SU-DHL-6 (cell line): ENCODE results near the gene FLYWCH1.

Experiments
- H2AFZ ChIP-seq: fragments of 200-600 bp; sonication (generic); 2 replicates; pipeline ENCODE4 v1.6.1; 2014; ENCODE audit warnings: low read depth, mild to moderate bottlenecking, moderate library complexity, mixed read lengths, antibody characterized with exemption, low read length; ENCODE audit not compliant: severe bottlenecking
- H3F3A ChIP-seq: fragments of 200-600 bp; shearing (Covaris generic); 2 replicates; pipeline ENCODE4 v1.6.0; 2016; ENCODE audit warnings: antibody characterized with exemption, mild to moderate bottlenecking; ENCODE audit not compliant: insufficient read depth
- H3K27ac ChIP-seq: fragments of 200-600 bp; sonication (generic); 2 replicates; pipeline ENCODE4 v1.5.1; 2016; ENCODE audit warnings: low read depth, mild to moderate bottlenecking, low read length, moderate library complexity, mixed read lengths
- H3K27me3 ChIP-seq: fragments of 200-600 bp; sonication (generic), shearing (Covaris generic); 2 replicates; pipeline ENCODE4 v1.6.0; 2014; ENCODE audit warnings: mild to moderate bottlenecking, low read length
- H3K36me3 ChIP-seq: fragments of 200-600 bp; sonication (generic); 2 replicates; pipeline ENCODE4 v1.6.1; 2014; ENCODE audit warnings: mild to moderate bottlenecking, low read length, mixed read lengths
- H3K4me2 ChIP-seq: fragments of 300-600, 200-600 bp; shearing (Covaris generic), sonication (generic); 2 replicates; pipeline ENCODE4 v1.6.0; 2014; ENCODE audit warnings: low read length, low read depth, mild to moderate bottlenecking; ENCODE audit not compliant: poor library complexity, severe bottlenecking
- H3K4me3 ChIP-seq: fragments of 200-600 bp; sonication (generic); 2 replicates; pipeline ENCODE4 v1.5.1; 2014; ENCODE audit warnings: antibody characterized with exemption, low read length, mild to moderate bottlenecking, mixed read lengths; ENCODE audit not compliant: insufficient read depth, poor library complexity, severe bottlenecking
- H3K79me2 ChIP-seq: fragments of 200-600 bp; sonication (generic); 2 replicates; pipeline ENCODE4 v1.6.1; 2014; ENCODE audit warnings: mild to moderate bottlenecking, low read length, moderate library complexity; ENCODE audit not compliant: insufficient read depth
- H3K9ac ChIP-seq: fragments of 200-600 bp; sonication (generic); 2 replicates; pipeline ENCODE4 v1.7.0; 2014; ENCODE audit warnings: mild to moderate bottlenecking, low read length
- H3K9me2 ChIP-seq: fragments of 200-600 bp; sonication (generic); replicated peaks from 2 replicates; pipeline ENCODE4 v1.6.1; 2014; ENCODE audit warnings: low read length; ENCODE audit not compliant: insufficient read depth
- H3K9me3 ChIP-seq: fragments of 200-600 bp; sonication (generic); 2 replicates; pipeline ENCODE4 v1.6.1; 2014; ENCODE audit warnings: low read length, mixed read lengths; ENCODE audit not compliant: insufficient read depth
- H4K20me1 ChIP-seq: fragments of 200-600 bp; sonication (generic); 2 replicates; pipeline ENCODE4 v1.6.1; 2014; ENCODE audit warnings: low read depth, mild to moderate bottlenecking, antibody characterized with exemption, low read length, moderate library complexity, mixed read lengths
- EZH2phosphoT487 ChIP-seq: fragments of 200-600 bp; sonication (generic), shearing (Covaris generic); conservative IDR thresholded peaks from 2 replicates; pipeline ENCODE4 v1.6.1; 2018; ENCODE audit warnings: mild to moderate bottlenecking, antibody characterized with exemption, low read length, moderate library complexity, mixed read lengths
- TF ChIP-seq, protein P1 (sequence below): fragments of 200-600 bp; sonication (generic); IDR thresholded peaks from one replicate; pipeline ENCODE4 v1.5.1; 2017; ENCODE audit warnings: antibody characterized with exemption, mild to moderate bottlenecking, low read length, moderate library complexity; ENCODE audit not compliant: insufficient read depth, poor library complexity, severe bottlenecking

FLYWCH1 gene

DNA sequence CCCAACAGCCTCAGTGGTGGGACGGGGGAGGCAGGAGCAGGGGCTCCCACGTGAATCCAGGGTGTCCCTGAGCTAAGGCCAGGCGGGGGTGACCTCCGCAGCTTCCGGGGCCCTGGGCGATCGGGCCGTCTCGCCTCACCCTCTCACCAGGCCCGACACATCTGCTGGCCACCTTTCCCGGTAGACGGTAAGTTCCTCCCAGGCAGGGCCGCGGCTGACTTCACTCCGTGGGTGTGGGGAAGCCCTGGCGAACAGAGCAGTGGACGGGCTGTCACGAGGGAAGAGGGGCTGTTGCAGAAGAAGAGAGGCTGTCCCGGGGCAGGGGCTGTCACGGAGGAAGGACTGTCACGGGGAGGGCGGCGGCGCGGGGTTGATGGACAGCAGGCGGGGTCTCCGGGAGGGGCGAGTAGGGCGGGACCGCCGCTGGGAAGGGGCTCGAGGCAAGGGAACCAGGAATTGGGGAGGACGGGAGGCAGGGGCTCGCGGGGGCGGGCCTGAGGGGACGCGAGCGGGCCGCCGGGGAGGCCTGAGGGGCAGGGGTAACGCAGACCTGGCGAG lies 68.0 kb downstream of the FLYWCH1 start:
- H3K27me3 ChIP-seq, result no peaks in the 10 kb centered on the region
- peaks cover 23% of the 10 kb centered on the region for H3K79me2 ChIP-seq
- H3K4me2 ChIP-seq, result peak overlapping the region; percentile 59
- H3K9me3 ChIP-seq, result no peaks in the 10 kb centered on the region
- peak overlapping the region; percentile 83 for H3K4me3 ChIP-seq
- H3K9me2 ChIP-seq, result no peaks in the 10 kb centered on the region
- H3K36me3 ChIP-seq, result no peaks in the 10 kb centered on the region
- peaks cover 21% of the 10 kb centered on the region for H3F3A ChIP-seq
- H3K27ac ChIP-seq, result peak overlapping the region; percentile 80
- H3K9ac ChIP-seq, result peak overlapping the region; percentile 90
- H2AFZ ChIP-seq, result peak overlapping the region; percentile 21
- TF ChIP-seq, protein P1, sequence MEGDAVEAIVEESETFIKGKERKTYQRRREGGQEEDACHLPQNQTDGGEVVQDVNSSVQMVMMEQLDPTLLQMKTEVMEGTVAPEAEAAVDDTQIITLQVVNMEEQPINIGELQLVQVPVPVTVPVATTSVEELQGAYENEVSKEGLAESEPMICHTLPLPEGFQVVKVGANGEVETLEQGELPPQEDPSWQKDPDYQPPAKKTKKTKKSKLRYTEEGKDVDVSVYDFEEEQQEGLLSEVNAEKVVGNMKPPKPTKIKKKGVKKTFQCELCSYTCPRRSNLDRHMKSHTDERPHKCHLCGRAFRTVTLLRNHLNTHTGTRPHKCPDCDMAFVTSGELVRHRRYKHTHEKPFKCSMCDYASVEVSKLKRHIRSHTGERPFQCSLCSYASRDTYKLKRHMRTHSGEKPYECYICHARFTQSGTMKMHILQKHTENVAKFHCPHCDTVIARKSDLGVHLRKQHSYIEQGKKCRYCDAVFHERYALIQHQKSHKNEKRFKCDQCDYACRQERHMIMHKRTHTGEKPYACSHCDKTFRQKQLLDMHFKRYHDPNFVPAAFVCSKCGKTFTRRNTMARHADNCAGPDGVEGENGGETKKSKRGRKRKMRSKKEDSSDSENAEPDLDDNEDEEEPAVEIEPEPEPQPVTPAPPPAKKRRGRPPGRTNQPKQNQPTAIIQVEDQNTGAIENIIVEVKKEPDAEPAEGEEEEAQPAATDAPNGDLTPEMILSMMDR, result no peak
- no peak for TF ChIP-seq EZH2phosphoT487
- no peaks in the 10 kb centered on the region for H4K20me1 ChIP-seq

DNA sequence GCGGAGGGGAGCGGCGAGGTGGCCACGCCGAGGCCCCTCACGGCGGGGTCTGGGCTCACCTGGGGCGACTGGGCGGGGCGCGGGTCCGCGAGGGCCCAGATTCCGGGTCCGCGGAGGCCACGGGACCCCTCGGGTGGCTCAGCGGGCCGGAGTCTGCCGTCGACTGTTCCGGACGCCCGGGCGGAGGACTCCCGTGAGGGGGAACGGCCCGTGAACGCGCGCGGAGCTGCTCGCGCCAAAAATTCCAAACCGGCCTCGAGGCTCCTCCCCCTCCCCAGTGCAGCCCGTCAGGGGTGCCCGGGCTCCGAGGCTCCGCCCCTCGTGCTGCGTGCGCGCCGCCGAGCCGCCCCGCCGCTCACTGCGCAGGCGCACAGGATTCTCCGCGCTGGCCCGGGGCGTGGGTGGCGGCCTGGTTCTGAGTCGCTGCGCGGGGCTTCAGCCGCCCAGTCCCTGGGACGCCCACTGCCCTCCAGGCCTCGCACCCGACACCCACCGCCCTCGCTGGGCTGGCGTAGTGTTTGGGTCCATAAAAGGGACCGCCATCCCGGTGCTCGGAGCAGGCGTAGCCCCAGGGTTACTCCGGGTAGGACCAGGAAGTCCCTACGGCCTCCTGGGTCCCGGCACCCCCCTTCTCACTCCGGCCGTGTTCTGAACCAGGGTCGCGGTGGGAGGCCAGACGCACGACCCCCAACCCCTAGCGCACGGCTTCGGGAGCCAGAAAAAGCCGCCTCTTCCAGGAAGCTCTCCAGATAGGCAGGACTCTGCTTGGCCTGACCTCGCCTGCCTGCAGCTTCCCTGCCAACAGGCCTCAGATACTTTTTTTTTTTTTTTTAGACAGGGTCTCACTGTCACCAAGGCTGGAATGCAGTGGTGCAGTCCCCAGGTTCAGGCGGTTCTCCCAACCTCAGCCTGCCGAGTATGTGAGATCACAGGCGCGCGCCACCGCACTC lies 68.8 kb downstream of the FLYWCH1 start, which contains the start of gene PKMYT1:
Gene PKMYT1, minus strand, starts transcription at position 220 of the 950 bp plus-strand sequence. CDS start 789 bp downstream, outside the sequence.
- Histone ChIP-seq H2AFZ (peak within 1 kb of the TSS; percentile 29), H3K4me2 (peak within 1 kb of the TSS; percentile 76), H3K27ac (peak within 1 kb of the TSS; percentile 80), H3K79me2 (peaks cover 23% of the 10 kb centered on the region), H3K9ac (peak within 1 kb of the TSS; percentile 90), H3K27me3 (no peaks in the 10 kb centered on the region), H3K9me3 (no peaks in the 10 kb centered on the region), H3F3A (peaks cover 21% of the 10 kb centered on the region), H3K9me2 (no peaks in the 10 kb centered on the region), H4K20me1 (no peaks in the 10 kb centered on the region), H3K36me3 (no peaks in the 10 kb centered on the region), H3K4me3 (peak within 1 kb of the TSS; percentile 83)
- TF ChIP-seq EZH2phosphoT487, result no peak
- TF ChIP-seq, protein P1, result no peak

DNA sequence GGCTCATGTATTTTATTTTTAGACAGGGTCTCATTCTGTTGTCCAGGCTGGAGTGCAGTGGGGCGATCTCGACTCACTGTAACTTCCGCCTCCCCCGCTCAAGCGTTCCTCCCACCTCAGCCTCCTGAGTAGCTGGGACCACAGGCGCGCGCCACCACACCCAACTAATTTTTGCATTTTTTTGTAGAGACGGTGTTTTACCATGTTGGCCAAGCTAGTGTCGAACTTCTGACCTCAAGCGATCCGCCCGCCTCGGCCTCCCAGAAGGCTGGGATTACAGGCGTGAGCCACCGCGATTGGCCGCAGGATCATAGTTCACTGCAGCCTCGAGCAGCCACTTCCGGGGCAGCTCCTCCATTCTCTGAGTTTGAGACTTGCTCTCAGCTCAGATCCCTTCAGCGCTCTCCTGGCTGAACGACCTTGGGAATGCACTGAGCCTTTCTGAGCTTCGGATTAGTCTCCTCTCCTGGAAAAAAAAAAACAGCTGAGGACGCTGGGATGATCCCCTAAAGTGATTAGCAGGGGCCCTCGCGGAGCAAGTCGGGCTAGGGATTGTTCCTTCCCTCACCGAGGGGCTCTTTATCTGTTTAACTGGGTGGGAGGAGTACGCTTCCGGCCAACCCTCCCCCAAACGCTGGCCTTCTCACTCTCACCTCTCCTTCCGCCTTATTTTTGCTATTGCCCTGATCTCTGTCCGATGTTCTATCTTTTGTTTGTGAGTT lies 69.6 kb downstream of the FLYWCH1 start:
- Histone ChIP-seq H4K20me1 (no peaks in the 10 kb centered on the region), H3K4me2 (peak overlapping the region; percentile 76), H3K36me3 (no peaks in the 10 kb centered on the region), H3K4me3 (peak overlapping the region; percentile 83), H2AFZ (no peak overlapping the region), H3K9ac (peak overlapping the region; percentile 90), H3K27ac (no peak overlapping the region), H3K9me3 (no peaks in the 10 kb centered on the region), H3K9me2 (no peaks in the 10 kb centered on the region), H3K79me2 (peaks cover 23% of the 10 kb centered on the region), H3F3A (peaks cover 18% of the 10 kb centered on the region), H3K27me3 (no peaks in the 10 kb centered on the region)
- no peak for TF ChIP-seq EZH2phosphoT487
- TF ChIP-seq, protein P1, result no peak
